Measurements from ENCODE around the gene ATP13A1. TPM values are rescaled to one million over a fixed set of nuclear protein-coding genes. Genes with fewer than 3 reads are reported as not detected.
"Not testable (repeated sequence)": the region's sequence is repeated elsewhere in the genome, so short reads cannot be mapped to it uniquely, and the experiment has no call there.

Gene ATP13A1
- total RNA-seq, 1 experiment from 2014 or later = 41.1 TPM

DNA sequence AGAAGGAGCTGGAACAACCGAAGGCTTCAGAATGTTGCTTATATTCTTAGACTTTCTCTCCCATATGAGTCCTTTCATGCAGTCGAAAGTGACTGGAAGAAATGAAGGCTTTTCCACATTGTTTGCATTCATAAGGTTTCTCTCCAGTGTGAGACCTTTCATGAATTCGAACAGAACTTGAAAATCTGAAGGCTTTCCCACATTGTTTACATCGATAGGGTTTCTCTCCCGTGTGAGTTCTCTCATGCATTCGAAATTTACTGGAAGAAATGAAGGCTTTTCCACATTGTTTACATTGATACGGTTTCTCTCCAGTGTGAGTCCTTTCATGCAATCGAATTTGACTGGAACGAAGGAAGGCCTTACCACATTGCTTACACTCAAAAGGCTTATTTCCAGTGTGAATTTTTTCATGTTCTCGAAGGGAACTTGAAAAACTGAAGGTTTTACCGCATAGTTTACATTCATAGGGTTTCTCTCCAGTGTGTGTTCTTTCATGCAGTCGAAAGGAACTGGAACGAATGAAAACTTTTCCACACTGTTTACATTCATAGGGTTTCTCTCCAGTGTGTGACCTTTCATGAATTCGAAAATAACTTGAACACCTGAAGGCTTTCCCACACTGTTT is 47.9 kb upstream of the ATP13A1 start:
- H3F3A ChIP-seq (ENCODE audit: insufficient read depth, low read depth) = peaks cover 23% of the 10 kb centered on the region
- no peak for TF ChIP-seq EZH2 (IDR thresholded peaks at IDR 0.05; ENCODE audit: low read depth)
- TF ChIP-seq, protein P1, sequence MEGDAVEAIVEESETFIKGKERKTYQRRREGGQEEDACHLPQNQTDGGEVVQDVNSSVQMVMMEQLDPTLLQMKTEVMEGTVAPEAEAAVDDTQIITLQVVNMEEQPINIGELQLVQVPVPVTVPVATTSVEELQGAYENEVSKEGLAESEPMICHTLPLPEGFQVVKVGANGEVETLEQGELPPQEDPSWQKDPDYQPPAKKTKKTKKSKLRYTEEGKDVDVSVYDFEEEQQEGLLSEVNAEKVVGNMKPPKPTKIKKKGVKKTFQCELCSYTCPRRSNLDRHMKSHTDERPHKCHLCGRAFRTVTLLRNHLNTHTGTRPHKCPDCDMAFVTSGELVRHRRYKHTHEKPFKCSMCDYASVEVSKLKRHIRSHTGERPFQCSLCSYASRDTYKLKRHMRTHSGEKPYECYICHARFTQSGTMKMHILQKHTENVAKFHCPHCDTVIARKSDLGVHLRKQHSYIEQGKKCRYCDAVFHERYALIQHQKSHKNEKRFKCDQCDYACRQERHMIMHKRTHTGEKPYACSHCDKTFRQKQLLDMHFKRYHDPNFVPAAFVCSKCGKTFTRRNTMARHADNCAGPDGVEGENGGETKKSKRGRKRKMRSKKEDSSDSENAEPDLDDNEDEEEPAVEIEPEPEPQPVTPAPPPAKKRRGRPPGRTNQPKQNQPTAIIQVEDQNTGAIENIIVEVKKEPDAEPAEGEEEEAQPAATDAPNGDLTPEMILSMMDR (conservative IDR thresholded peaks at IDR 0.05) = no peak
- H3K4me1 ChIP-seq (replicated peaks; ENCODE audit: insufficient read depth) = no peaks in the 10 kb centered on the region
- peaks cover 89% of the 10 kb centered on the region for H3K9me3 ChIP-seq (ENCODE audit: insufficient read depth, low read depth)
- ChIA-PET CTCF (no interaction called here), POLR2A (ENCODE audit: unreplicated experiment) (no interaction called here)
- DNase-seq = no peak
- peak overlapping the region; percentile 16; the same call in 1 of the 2 replicates for H3K4me3 ChIP-seq
- H3K27ac ChIP-seq = no peak overlapping the region
- H2AFZ ChIP-seq = no peak overlapping the region
- no peaks in the 10 kb centered on the region for H3K27me3 ChIP-seq (ENCODE audit: insufficient read depth, low read depth)
- no peaks in the 10 kb centered on the region for H3K79me2 ChIP-seq (ENCODE audit: low read depth)
- H3K36me3 ChIP-seq (ENCODE audit: low read depth) = peaks cover 52% of the 10 kb centered on the region
- intact Hi-C loops (cut with micrococcal nuclease; ENCODE audit: unreplicated experiment) = no loop called here
- no TSS peak for BruUV-seq (replicated peaks)
- H3K9me2 ChIP-seq (ENCODE audit: insufficient read depth) = no peaks in the 10 kb centered on the region
- no peaks in the 10 kb centered on the region for H4K20me1 ChIP-seq (ENCODE audit: insufficient read depth)
- H3K4me2 ChIP-seq = no peak overlapping the region

DNA sequence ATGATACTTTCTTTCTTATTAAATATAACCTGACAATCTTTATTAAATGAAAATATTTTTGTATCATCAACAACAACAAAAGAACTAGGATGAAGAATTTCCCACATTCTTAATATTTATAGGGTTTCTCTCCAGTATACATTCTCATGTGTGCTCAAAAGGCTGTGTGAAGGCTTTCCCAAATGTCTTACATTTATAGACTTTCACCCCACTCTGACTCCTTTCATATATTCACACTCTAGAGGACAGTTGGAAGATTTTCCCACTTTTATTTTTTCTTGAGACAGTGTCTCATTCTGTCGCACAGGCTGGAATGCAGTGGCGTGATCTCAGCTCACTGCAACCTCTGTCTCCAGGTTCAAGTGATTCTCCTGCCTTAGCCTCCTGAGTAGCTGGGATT is 47.0 kb upstream of the ATP13A1 start:
- H3K27ac ChIP-seq = no peak overlapping the region
- BruUV-seq (replicated peaks) = no TSS peak
- no peaks in the 10 kb centered on the region for H3K4me1 ChIP-seq (replicated peaks; ENCODE audit: insufficient read depth)
- H3K4me3 ChIP-seq = peak overlapping the region; percentile 14; the same call in 1 of the 2 replicates
- H3K27me3 ChIP-seq (ENCODE audit: insufficient read depth, low read depth) = no peaks in the 10 kb centered on the region
- no peak for TF ChIP-seq EZH2 (IDR thresholded peaks at IDR 0.05; ENCODE audit: low read depth)
- TF ChIP-seq, protein P1 (conservative IDR thresholded peaks at IDR 0.05) = no peak
- peaks cover 85% of the 10 kb centered on the region for H3K9me3 ChIP-seq (ENCODE audit: insufficient read depth, low read depth)
- ChIA-PET POLR2A (ENCODE audit: unreplicated experiment) (no interaction called here), CTCF (no interaction called here)
- H3K36me3 ChIP-seq (ENCODE audit: low read depth) = peaks cover 48% of the 10 kb centered on the region
- H3K4me2 ChIP-seq = no peak overlapping the region
- no peak overlapping the region for H2AFZ ChIP-seq
- H3K9me2 ChIP-seq (ENCODE audit: insufficient read depth) = no peaks in the 10 kb centered on the region
- intact Hi-C loops (cut with micrococcal nuclease; ENCODE audit: unreplicated experiment) = no loop called here
- no peaks in the 10 kb centered on the region for H3K79me2 ChIP-seq (ENCODE audit: low read depth)
- peaks cover 23% of the 10 kb centered on the region for H3F3A ChIP-seq (ENCODE audit: insufficient read depth, low read depth)
- DNase-seq = no peak
- H4K20me1 ChIP-seq (ENCODE audit: insufficient read depth) = no peaks in the 10 kb centered on the region

DNA sequence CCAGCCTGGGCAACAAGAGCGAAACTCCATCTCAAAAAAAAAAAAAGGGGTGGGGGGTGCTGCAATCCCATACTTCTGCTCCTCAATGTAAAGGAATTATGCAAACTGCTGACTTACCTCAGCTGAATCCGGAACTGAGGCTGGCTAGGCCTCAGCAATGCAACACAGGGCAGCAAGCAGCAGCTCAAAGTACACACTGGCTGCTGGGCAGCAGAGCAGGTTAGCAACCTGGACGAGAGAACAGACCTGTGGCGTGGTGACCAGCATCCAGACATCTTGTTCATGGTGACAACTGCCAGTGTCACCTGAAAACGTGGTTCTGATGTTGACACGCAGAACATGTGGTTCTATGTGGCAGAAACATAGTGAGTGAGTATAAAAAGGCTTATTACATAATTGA is 41.4 kb upstream of the ATP13A1 start:
- intact Hi-C loops (cut with micrococcal nuclease; ENCODE audit: unreplicated experiment) = no loop called here
- Histone ChIP-seq H2AFZ (no peak overlapping the region), H3F3A (ENCODE audit: insufficient read depth, low read depth) (no peaks in the 10 kb centered on the region), H3K27me3 (ENCODE audit: insufficient read depth, low read depth) (no peaks in the 10 kb centered on the region), H4K20me1 (ENCODE audit: insufficient read depth) (no peaks in the 10 kb centered on the region), H3K4me3 (no peak overlapping the region), H3K79me2 (ENCODE audit: low read depth) (no peaks in the 10 kb centered on the region), H3K36me3 (ENCODE audit: low read depth) (peaks cover 6% of the 10 kb centered on the region; the same call in 1 of the 2 replicates), H3K9me3 (ENCODE audit: insufficient read depth, low read depth) (peaks cover 43% of the 10 kb centered on the region), H3K27ac (no peak overlapping the region), H3K9me2 (ENCODE audit: insufficient read depth) (no peaks in the 10 kb centered on the region), H3K4me2 (no peak overlapping the region), H3K4me1 (replicated peaks; ENCODE audit: insufficient read depth) (no peaks in the 10 kb centered on the region)
- DNase-seq = no peak
- ChIA-PET CTCF (no interaction called here), POLR2A (ENCODE audit: unreplicated experiment) (no interaction called here)
- no TSS peak for BruUV-seq (replicated peaks)
- TF ChIP-seq, protein P1 (conservative IDR thresholded peaks at IDR 0.05) = no peak
- TF ChIP-seq EZH2 (IDR thresholded peaks at IDR 0.05; ENCODE audit: low read depth) = no peak

DNA sequence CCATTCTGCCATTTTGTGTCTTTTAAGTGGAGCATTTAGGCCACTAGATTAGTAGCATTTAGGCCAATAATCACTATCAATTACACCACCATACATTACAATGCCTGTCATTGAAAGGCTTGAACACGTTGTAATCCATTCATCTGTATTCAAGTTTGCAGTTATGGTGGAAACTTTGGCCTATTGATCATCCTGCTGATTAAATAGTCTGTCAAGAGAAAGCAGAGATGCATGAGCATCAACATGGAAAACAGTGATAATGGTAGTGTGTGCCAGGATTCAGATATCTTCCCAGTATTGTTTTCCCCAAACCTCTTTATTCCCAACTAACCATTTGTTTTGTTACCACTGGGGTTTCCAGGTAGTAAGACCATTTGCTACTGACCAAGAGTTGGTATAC is 37.0 kb upstream of the ATP13A1 start:
- H3K4me3 ChIP-seq = not testable (repeated sequence)

More for the DNA sequence above, 37.0 kb upstream of the ATP13A1 start:
- H3K36me3 ChIP-seq (ENCODE audit: low read depth); H4K20me1 ChIP-seq (ENCODE audit: insufficient read depth); H3K9me2 ChIP-seq (ENCODE audit: insufficient read depth); H3K4me2 ChIP-seq; DNase-seq; CTCF ChIA-PET; H3K27me3 ChIP-seq (ENCODE audit: insufficient read depth, low read depth); POLR2A ChIA-PET (ENCODE audit: unreplicated experiment); H3F3A ChIP-seq (ENCODE audit: insufficient read depth, low read depth); H3K4me1 ChIP-seq (replicated peaks; ENCODE audit: insufficient read depth); BruUV-seq (replicated peaks); H3K27ac ChIP-seq; intact Hi-C loops (cut with micrococcal nuclease; ENCODE audit: unreplicated experiment); H2AFZ ChIP-seq; H3K79me2 ChIP-seq (ENCODE audit: low read depth): not testable (repeated sequence)
- H3K9me3 ChIP-seq (ENCODE audit: insufficient read depth, low read depth) = peaks cover 12% of the 10 kb centered on the region; the same call in 1 of the 2 replicates
